Ectodermal cell (in vitro differentiated cells): Measurements from ENCODE around the gene KRT6B.

Experiments
- H3K27ac ChIP-seq: 2 replicates; pipeline ENCODE4 v1.7.0; 2013; ENCODE audit warnings: mild to moderate bottlenecking, low read depth, low read length; ENCODE audit not compliant: insufficient read depth, poor library complexity, severe bottlenecking
- H3K27me3 ChIP-seq: 2 replicates; pipeline ENCODE4 v1.7.0; 2013; ENCODE audit warnings: mild to moderate bottlenecking, low read length; ENCODE audit not compliant: insufficient read depth, control insufficient read depth, poor library complexity, severe bottlenecking
- H3K36me3 ChIP-seq: one replicate; pipeline ENCODE4 v1.7.0; 2013; ENCODE audit warnings: low read length; ENCODE audit not compliant: control insufficient read depth, insufficient read depth
- H3K4me1 ChIP-seq: one replicate; pipeline ENCODE4 v1.7.0; 2013; ENCODE audit warnings: low read length; ENCODE audit not compliant: control insufficient read depth, insufficient read depth
- H3K4me3 ChIP-seq: 2 replicates; pipeline ENCODE4 v1.7.0; 2013; ENCODE audit warnings: low read depth, low read length, control low read depth; ENCODE audit not compliant: insufficient read depth
- H3K9me3 ChIP-seq: 2 replicates; pipeline ENCODE4 v1.7.0; 2013; ENCODE audit warnings: mild to moderate bottlenecking, low read length, moderate library complexity; ENCODE audit not compliant: control insufficient read depth
- WGBS, 2 experiments: methylation state at CpG; one replicate each; pipeline ENCODE4 v1.1.7; 2013; ENCODE audit warnings: missing lambda C conversion rate in 2 of 2; 5-methylcytosine and 5-hydroxymethylcytosine counted together

Gene KRT6B

DNA sequence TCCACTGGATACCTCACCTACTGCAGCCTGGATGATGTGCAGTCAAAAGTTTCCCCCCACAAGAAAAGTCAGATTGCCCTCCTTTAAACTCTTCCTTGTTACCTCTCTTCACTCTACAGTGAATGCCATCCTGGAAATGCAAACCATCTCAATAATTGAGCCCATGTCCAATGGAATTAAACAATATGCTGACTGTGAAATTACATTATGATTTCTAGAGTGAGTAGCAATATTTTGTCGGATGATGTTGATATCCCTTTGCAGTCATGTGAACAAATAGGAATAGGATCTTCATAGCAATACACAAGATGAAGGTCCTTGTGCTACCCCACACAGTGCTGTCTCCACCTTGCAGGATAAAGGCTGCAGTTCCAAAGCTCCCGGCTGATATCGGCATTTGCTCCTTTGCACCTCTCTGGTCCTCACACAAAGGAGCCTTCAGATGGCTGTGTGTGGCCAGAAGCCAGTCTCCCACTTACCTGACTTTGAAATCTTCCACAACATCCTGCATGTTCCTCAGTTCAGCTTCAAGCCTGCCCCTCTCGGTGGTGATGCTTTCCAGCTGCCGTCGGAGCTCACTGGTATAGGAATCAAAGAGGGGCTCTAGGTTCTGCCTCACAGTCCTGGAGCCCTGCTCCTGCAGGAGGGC, 19.3 kb downstream of the KRT6B start:
- peaks cover 3% of the 10 kb centered on the region for H3K4me1 ChIP-seq
- no peaks in the 10 kb centered on the region for H3K36me3 ChIP-seq
- no peaks in the 10 kb centered on the region for H3K9me3 ChIP-seq
- no peaks in the 10 kb centered on the region for H3K27me3 ChIP-seq
- 91 to 93% methylated on average over 6 of the region's 6 CpGs for WGBS, 2 experiments
- H3K27ac ChIP-seq = no peak overlapping the region
- H3K4me3 ChIP-seq = no peak overlapping the region

DNA sequence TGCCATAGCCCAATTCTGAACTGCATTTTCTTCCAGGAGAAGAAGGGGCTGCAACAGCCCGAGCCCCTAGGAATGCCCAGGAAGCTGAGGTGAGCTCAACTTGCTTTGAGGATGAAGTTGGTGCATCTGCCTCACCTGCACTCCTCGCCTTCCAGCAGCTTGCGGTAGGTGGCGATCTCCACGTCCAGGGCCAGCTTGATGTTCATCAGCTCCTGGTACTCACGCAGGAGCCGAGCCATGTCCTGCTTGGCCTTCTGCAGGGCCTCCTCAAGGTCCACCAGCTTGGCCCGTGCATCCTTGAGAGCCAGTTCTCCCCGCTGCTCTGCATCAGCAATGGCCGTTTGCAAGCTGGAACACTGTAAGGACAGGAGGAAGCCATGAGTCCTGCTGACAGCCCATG, 23.8 kb downstream of the KRT6B start:
- Histone ChIP-seq H3K4me3 (no peak overlapping the region), H3K27ac (no peak overlapping the region), H3K27me3 (no peaks in the 10 kb centered on the region), H3K36me3 (no peaks in the 10 kb centered on the region), H3K4me1 (peaks cover 5% of the 10 kb centered on the region), H3K9me3 (no peaks in the 10 kb centered on the region)
- WGBS, 2 experiments = 90 to 91% methylated on average over 10 of the region's 10 CpGs

DNA sequence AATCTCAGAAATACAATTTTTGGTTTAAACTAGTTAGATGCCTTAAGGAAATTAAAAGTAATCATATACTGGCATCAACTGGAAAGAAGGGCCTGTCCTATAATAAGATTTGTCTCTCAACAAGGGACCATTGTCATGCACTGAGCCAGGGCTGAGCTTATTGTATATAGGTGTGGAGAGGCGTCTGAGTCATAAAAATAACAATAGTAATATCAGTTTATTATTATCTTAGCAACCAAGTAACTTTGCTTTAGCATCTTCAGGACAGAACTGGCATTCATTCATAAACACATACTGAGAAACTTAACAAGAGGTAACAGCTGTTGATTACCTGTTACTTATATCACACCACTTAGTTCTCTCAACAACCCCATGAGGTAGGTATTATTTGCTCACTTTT, 24.9 kb downstream of the KRT6B start:
- Histone ChIP-seq H3K9me3 (no peaks in the 10 kb centered on the region), H3K4me3 (no peak overlapping the region), H3K4me1 (peaks cover 10% of the 10 kb centered on the region), H3K36me3 (no peaks in the 10 kb centered on the region), H3K27me3 (no peaks in the 10 kb centered on the region), H3K27ac (no peak overlapping the region)
- 71% methylated on average over 1 of the region's 1 CpG; no CpG with 5 or more reads in 1 of the 2 experiments for WGBS, 2 experiments

DNA sequence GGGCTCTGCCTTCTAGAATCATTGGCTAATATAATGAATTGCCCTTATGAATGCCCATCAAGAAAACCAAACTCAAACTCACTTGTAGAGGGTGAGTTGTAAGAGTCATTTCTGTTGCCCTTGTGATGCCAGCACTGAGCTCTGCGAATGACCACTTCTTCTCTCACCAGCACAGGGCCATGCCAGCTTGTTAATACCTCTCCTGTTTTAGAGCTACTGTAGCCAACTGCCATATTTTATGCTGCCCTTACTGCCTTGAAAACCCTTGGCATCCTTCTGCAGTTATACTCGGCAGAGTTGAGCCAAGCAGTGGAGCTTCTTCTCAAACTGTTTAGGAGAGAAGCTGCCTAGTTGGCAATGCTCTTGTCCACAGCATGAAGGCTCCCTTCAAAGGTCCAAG, 25.9 kb downstream of the KRT6B start:
- H3K27ac ChIP-seq = no peak overlapping the region
- no peaks in the 10 kb centered on the region for H3K9me3 ChIP-seq
- no peaks in the 10 kb centered on the region for H3K36me3 ChIP-seq
- no peak overlapping the region for H3K4me3 ChIP-seq
- WGBS, 2 experiments = 93 to 97% methylated on average over 2 of the region's 2 CpGs
- H3K4me1 ChIP-seq = peaks cover 10% of the 10 kb centered on the region
- no peaks in the 10 kb centered on the region for H3K27me3 ChIP-seq

DNA sequence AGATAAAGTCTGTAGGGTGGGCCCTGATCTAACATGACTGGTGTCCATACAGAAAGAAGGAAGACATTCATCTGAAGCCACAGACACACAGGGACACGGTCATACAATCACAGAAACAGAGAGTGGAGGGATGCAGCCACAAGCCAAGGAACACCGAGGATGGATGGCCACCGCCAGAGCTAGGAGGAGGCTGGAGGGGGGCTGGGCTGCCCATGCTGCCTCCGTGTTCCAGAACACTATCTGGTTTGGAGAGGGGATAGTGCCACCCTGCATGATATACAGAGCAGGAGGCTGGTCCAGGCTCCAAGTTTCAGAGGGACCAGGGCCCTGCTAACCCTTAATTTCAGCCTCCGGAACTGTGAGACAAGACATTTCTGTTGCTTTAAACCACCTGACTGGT, 26.5 kb downstream of the KRT6B start:
- Histone ChIP-seq H3K27ac (no peak overlapping the region), H3K27me3 (no peaks in the 10 kb centered on the region), H3K36me3 (no peaks in the 10 kb centered on the region), H3K4me3 (no peak overlapping the region), H3K4me1 (peaks cover 10% of the 10 kb centered on the region), H3K9me3 (no peaks in the 10 kb centered on the region)
- WGBS, 2 experiments = 92 to 95% methylated on average over 5 of the region's 5 CpGs

DNA sequence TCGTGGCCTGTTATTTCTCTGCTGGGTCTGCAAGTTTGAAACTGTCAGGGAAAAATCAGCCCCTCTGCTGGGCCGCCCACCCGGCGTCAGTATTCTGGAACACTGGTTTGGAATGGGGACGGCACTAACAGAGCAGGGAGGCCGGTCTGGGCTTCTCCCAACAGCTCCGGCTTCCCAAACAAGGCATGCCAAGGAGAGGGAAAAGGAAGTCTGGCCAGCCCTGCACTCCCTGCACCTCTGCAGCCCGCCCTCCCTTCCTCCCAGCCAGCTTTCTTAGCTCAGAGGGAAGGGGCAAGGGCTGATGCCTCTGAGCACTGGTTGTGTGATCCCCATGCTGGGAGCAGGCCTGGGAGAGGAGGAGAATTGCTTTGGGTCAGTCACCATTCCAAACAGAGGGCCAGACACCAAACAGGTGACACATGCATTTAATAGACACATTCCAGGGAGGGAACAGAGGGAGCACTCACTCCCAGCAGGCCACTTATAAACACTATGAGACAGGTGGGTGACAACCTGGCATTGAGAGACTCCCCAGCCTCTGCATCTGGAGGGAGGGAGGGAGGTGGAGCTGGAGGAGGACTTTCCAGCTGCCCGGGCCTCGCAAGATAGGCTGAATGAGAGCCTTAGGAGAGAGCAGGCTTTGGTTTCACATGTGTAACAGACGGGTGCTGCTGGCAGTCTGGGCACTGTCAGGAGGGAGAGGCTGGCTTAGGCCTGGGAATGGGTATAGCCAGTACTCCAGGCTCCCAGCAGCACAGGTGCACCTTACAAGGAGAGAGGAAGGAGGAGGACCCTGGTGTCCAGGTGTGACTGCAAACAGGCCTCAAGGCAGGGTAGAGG, 28.1 kb downstream of the KRT6B start:
- Histone ChIP-seq H3K27me3 (no peaks in the 10 kb centered on the region), H3K4me1 (peaks cover 10% of the 10 kb centered on the region), H3K9me3 (no peaks in the 10 kb centered on the region), H3K36me3 (no peaks in the 10 kb centered on the region), H3K27ac (no peak overlapping the region), H3K4me3 (no peak overlapping the region)
- 81 to 83% methylated on average over 11 of the region's 11 CpGs for WGBS, 2 experiments

DNA sequence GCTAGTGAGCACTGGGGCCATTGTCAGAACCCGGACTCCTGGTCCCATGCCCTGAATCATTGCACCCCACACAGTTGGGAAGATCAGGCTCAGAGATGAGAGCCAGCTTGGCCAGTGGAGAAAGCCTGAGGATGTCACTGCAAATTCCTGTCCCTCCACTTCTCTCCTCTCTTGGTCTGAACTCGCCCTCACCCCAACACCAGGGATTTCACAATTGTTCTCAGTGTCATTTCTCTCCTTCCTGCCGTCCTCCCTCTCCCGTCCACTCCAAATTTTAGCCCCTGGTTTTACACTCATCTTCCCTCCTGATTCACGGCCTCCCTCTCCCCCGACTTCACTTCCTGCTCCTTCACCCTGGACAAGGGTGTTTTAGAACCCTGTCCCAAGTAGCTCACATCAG, 28.9 kb downstream of the KRT6B start:
- H3K36me3 ChIP-seq = no peaks in the 10 kb centered on the region
- peaks cover 10% of the 10 kb centered on the region for H3K4me1 ChIP-seq
- no peaks in the 10 kb centered on the region for H3K27me3 ChIP-seq
- no peak overlapping the region for H3K27ac ChIP-seq
- no peaks in the 10 kb centered on the region for H3K9me3 ChIP-seq
- H3K4me3 ChIP-seq = no peak overlapping the region
- WGBS, 2 experiments = 85 to 87% methylated on average over 6 of the region's 6 CpGs

DNA sequence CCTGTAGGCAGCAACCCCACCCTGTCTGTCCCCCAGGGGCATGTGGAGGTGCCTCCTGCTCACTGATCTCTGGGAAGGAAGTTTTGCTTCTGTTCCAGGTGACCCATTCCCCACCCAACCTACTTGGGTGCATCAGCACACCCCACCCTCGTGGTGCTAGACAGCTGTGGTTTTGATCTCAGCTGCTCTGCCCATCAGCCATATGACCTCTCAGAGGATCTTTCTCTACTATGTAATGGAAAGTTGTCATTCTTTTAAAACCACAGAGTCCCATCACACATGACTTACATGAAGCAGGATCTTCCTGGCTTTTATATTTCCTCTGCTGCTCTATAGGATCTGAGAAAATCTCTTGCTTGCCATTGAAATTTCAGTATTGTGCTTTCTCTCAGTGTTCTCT, 32.3 kb downstream of the KRT6B start:
- H3K36me3 ChIP-seq = no peaks in the 10 kb centered on the region
- no peaks in the 10 kb centered on the region for H3K9me3 ChIP-seq
- H3K27me3 ChIP-seq = no peaks in the 10 kb centered on the region
- H3K4me3 ChIP-seq = no peak overlapping the region
- peaks cover 13% of the 10 kb centered on the region for H3K4me1 ChIP-seq
- 89 to 100% methylated on average over 1 of the region's 1 CpG for WGBS, 2 experiments
- no peak overlapping the region for H3K27ac ChIP-seq

DNA sequence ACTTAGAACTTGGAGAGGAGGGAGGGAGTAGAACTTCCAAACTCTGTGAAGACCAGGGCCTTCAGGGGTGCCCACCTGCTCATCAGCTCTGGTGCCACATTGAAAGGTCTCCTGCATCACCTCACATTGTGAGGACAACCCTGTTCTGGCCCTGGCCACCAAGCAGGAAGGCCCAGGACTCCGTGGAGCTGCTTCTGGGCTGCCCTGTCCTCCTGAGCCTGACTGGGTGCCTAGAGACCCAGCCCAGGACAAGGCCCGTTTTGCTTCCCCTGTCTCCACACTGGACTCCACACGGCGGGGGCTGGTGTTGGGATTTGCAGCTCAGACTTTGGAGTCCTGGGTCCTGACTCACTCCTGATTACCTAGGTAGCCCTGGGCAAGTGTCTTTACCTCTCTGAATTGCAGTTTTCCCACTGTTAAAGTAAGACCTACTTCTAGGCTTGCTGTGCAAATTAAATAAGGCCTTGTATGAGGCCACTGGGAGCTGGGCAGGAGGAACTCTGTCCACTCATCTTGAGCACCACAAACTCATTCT, 33.3 kb downstream of the KRT6B start:
- Histone ChIP-seq H3K27ac (no peak overlapping the region), H3K27me3 (no peaks in the 10 kb centered on the region)

DNA sequence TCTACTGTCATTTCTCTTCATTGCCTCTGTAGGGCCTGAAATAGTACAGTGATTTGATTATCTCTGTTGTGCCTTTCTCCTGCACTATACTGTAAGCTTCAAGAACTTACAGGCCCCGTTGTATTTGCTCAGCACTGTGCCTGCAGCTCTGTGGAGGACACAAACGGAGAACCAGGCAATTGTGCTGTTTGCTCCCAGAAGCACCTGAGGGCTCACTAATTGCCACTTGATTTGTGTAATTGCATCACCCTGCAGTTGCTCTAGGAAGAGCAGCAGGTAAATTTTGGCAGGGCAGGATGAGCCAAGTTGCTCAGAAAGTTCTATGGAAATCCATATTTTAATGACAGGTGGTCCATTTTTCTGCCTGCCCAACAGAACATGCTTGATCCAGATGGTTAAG, 34.2 kb downstream of the KRT6B start:
- 88 to 95% methylated on average over 2 of the region's 2 CpGs for WGBS, 2 experiments
- Histone ChIP-seq H3K9me3 (no peaks in the 10 kb centered on the region), H3K27ac (no peak overlapping the region), H3K36me3 (no peaks in the 10 kb centered on the region), H3K4me1 (peaks cover 4% of the 10 kb centered on the region), H3K4me3 (no peak overlapping the region), H3K27me3 (no peaks in the 10 kb centered on the region)

More for the DNA sequence above, 33.3 kb downstream of the KRT6B start:
- 87 to 93% methylated on average over 4 of the region's 4 CpGs for WGBS, 2 experiments
- Histone ChIP-seq H3K4me3 (no peak overlapping the region), H3K4me1 (peaks cover 13% of the 10 kb centered on the region), H3K9me3 (no peaks in the 10 kb centered on the region), H3K36me3 (no peaks in the 10 kb centered on the region)
